ACC112 (cell line): ENCODE results near the gene KIAA1549.

Experiments
- H2AFZ ChIP-seq: fragments of 200-600 bp; sonication (generic); one replicate; pipeline ENCODE4 v1.6.0; 2017; ENCODE audit warnings: antibody characterized with exemption, low read length; ENCODE audit not compliant: unreplicated experiment
- H3K27ac ChIP-seq: fragments of 200-600 bp; sonication (generic); 2 replicates; pipeline ENCODE4 v1.5.1; 2014; ENCODE audit warnings: low read depth, mild to moderate bottlenecking, antibody characterized with exemption, low read length, moderate library complexity
- H3K27me3 ChIP-seq: fragments of 200-600 bp; sonication (generic); 2 replicates; pipeline ENCODE4 v1.6.1; 2014; ENCODE audit warnings: mild to moderate bottlenecking, antibody characterized with exemption, low read length, moderate library complexity, mixed read lengths; ENCODE audit not compliant: insufficient read depth
- H3K36me3 ChIP-seq: fragments of 200-600 bp; sonication (generic); 2 replicates; pipeline ENCODE4 v1.6.1; 2016; ENCODE audit warnings: mild to moderate bottlenecking, antibody characterized with exemption, low read length, moderate library complexity, mixed read lengths; ENCODE audit not compliant: insufficient read depth
- H3K4me1 ChIP-seq: fragments of 200-600 bp; sonication (generic); one replicate; pipeline ENCODE4 v1.6.1; 2016; ENCODE audit warnings: low read length, mixed read lengths; ENCODE audit not compliant: insufficient read depth, unreplicated experiment, control insufficient read depth
- H3K4me3 ChIP-seq: fragments of 200-600 bp; sonication (generic); 2 replicates; pipeline ENCODE4 v1.5.1; 2014; ENCODE audit warnings: mild to moderate bottlenecking, low read depth, low read length
- H3K79me2 ChIP-seq: fragments of 200-600 bp; sonication (generic); one replicate; pipeline ENCODE4 v1.6.0; 2016; ENCODE audit warnings: low read length; ENCODE audit not compliant: control insufficient read depth, unreplicated experiment, insufficient read depth

The KIAA1549 gene

DNA sequence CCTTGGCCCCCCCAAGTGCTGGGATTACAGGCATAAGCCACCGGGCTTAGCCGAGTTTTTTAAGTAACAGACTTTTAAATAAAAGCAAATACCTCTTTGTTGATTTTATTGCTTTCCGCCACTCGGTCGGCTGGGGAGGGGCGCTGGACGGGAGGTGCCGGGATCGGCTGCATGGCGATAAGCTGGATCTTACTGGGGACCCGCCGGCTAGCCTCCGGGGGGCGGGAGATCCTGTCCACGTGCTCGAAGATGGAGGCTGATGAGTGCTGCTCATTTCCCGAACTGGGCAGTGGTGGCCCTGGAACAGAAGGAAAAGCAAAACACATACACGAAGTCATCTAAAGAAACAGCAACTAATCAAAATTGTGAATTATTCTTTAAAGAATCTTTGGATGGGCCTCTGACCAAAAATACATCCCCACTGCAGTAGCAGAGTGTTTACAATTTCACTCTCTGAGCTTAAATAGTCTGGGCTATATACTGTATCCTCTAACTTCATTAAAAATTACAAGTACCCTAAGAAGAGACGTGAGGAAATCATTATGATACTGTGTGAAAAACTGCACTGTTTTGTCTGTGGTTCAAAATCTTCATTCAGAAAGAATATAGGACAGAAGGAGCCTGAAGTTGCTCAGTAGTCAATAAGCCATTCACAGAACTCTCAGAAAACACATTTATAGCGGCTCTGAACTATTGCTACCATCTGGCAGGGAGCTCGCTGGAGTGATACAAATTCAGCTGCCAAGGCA is 110.0 kb downstream of the KIAA1549 start:
- Histone ChIP-seq H3K4me1 (peaks cover 8% of the 10 kb centered on the region), H3K27me3 (no peaks in the 10 kb centered on the region), H3K79me2 (no peaks in the 10 kb centered on the region), H3K27ac (no peak overlapping the region), H2AFZ (no peak overlapping the region), H3K36me3 (no peaks in the 10 kb centered on the region), H3K4me3 (no peak overlapping the region)

DNA sequence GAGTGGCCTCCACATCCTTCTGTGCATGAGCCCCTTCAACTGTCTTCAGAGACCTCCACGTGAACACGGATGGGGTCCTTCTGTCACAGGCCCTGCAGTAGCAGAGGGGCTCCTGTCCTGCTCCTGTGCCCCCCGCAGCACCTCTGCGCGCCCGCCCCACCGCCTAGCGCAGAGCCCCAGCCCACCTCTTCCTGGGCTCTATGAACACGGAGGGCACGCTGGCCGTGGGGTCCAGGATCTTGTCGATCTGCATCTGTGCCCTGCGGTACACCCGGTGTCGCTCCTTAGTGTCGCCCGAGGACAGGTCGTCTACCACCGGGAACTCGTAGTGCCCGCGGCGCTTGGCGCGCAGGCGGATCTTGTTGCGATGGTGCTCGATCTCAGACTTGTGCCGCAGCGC is 111.8 kb downstream of the KIAA1549 start:
- H2AFZ ChIP-seq: no peak overlapping the region
- peaks cover 6% of the 10 kb centered on the region for H3K4me1 ChIP-seq
- H3K27ac ChIP-seq: no peak overlapping the region
- H3K79me2 ChIP-seq: no peaks in the 10 kb centered on the region
- H3K36me3 ChIP-seq: no peaks in the 10 kb centered on the region
- no peaks in the 10 kb centered on the region for H3K27me3 ChIP-seq
- H3K4me3 ChIP-seq: no peak overlapping the region

DNA sequence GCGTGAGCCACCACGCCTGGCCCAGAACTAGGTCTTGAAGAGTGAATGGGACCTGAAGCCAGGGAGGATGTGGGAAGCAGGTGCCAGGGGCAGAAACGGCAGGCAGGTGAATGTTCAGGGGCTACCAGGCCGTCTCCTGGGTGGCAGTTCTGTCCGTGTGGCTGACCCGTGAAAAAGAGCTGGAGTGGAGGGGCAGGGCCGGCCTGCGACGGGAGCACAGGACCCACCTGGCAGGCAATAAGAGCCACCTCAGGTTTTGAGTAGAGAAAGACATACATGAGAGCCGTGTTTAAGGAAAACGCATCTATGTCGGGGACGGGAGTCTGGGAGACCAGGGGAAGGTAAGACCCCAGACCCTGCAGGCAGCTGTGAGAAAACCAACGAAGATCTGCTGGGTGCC is 112.5 kb downstream of the KIAA1549 start:
- H2AFZ ChIP-seq: no peak overlapping the region
- peaks cover 9% of the 10 kb centered on the region for H3K4me1 ChIP-seq
- H3K27ac ChIP-seq: no peak overlapping the region
- H3K27me3 ChIP-seq: no peaks in the 10 kb centered on the region
- no peak overlapping the region for H3K4me3 ChIP-seq
- H3K79me2 ChIP-seq: no peaks in the 10 kb centered on the region
- H3K36me3 ChIP-seq: no peaks in the 10 kb centered on the region

DNA sequence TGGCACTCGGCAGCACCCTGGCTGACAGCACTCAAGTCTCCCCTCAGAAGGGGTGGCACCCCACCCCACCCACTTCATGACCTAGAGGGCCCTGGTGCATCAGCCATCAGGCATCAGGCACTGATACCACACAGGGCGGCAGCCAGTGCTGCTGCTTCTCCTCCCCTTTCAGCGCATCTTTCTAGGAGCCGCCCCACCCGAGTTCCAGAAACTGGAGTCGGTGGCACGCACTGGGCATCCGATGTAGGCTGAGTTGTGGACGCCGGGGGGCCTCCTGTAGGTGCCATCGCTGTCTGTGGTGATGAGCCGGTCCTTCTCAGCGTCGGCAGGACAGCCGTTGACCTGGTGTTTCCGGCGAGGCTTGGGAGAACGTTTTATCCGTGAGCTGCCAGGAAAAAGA is 113.4 kb downstream of the KIAA1549 start:
- Histone ChIP-seq H3K4me1 (peaks cover 6% of the 10 kb centered on the region), H3K36me3 (no peaks in the 10 kb centered on the region), H3K79me2 (no peaks in the 10 kb centered on the region), H2AFZ (no peak overlapping the region), H3K27me3 (no peaks in the 10 kb centered on the region), H3K4me3 (no peak overlapping the region), H3K27ac (no peak overlapping the region)

DNA sequence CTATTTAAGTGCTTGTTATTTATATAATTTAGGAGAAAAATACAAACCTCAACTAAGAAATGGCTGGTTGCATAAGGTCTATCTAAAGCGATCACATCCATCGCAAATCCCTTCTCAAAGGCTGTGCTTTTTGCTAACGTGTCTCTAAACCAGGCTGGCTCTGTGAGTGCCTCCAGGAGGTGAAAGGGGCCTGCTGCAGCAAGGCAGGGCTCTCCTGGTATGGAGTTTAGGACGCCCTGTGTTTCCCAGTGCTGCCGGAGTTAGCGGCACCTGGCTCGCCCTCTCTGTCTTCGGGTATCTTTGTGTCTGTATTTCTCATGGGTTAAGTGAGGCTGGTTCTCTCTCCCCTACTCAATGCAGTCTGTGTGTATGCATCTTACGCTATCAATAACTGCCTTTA is 114.8 kb downstream of the KIAA1549 start:
- no peaks in the 10 kb centered on the region for H3K79me2 ChIP-seq
- peaks cover 5% of the 10 kb centered on the region for H3K4me1 ChIP-seq
- no peak overlapping the region for H3K27ac ChIP-seq
- H3K4me3 ChIP-seq: no peak overlapping the region
- H3K36me3 ChIP-seq: no peaks in the 10 kb centered on the region
- no peaks in the 10 kb centered on the region for H3K27me3 ChIP-seq
- H2AFZ ChIP-seq: no peak overlapping the region

DNA sequence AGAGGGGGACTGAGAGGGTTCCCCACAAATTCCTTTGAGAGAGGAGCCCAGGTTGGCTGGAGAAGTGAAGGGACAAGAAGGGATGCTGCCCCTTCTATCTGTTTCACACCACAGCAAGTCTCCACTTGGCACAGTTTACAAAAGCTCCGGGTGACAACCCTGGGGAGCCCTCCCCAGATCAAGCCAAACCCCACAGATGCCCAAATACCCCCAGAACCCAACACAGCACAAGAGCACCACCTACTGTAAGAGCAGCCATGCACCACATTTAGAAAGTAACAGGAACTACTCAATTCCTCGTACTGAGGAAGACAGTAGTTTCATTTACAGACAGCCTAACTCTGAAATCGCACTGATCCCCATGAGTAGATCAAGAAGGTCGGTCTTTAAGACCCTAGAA is 115.3 kb downstream of the KIAA1549 start:
- H3K36me3 ChIP-seq: no peaks in the 10 kb centered on the region; the same call in 1 of the 2 replicates
- no peaks in the 10 kb centered on the region for H3K27me3 ChIP-seq
- H3K4me3 ChIP-seq: no peak overlapping the region
- no peaks in the 10 kb centered on the region for H3K79me2 ChIP-seq
- H3K27ac ChIP-seq: no peak overlapping the region
- H2AFZ ChIP-seq: no peak overlapping the region
- peaks cover 5% of the 10 kb centered on the region for H3K4me1 ChIP-seq

DNA sequence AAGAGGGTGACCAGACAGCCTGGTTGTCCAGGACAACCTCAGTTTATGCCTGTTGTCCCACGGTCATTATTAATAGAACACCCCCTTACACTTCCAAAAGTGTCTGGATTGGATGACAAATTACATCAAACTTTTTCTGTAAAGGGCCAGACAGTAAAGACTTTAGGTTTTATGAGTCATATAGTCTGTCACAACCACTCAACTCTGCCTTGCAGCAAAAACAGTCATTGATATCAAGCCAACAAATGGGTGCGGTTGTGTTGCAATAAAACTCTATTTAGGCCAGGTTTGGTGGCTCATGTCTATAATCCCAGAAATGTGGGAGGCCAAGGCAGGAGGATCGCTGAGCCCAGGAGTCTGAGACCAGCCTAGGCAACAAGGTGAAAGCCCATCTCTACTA is 116.5 kb downstream of the KIAA1549 start:
- Histone ChIP-seq H3K79me2 (no peaks in the 10 kb centered on the region), H3K36me3 (no peaks in the 10 kb centered on the region; the same call in 1 of the 2 replicates), H3K27me3 (no peaks in the 10 kb centered on the region), H3K4me1 (peaks cover 5% of the 10 kb centered on the region), H3K27ac (no peak overlapping the region), H2AFZ (no peak overlapping the region), H3K4me3 (no peak overlapping the region)

DNA sequence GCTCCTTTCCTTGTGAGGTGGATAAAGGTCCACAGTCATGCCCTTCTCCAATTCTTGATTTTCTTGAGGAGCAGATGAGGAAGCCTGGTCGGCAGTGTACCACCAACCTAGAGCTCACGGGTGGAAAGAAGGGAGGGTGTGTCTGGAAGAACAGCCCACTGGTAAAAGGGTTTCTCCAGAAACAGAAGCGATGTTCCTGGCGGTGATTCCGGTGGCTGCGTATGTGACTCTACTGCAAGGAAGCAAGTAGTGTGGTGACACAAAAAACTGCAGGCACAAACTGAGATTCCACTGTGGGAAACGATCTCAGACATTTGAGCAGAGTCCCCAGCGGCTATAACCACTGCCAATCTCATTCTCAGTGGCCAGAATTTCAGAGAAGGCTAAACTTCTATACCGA is 117.3 kb downstream of the KIAA1549 start:
- no peak overlapping the region for H2AFZ ChIP-seq
- no peaks in the 10 kb centered on the region for H3K79me2 ChIP-seq
- peaks cover 5% of the 10 kb centered on the region for H3K4me1 ChIP-seq
- no peak overlapping the region for H3K4me3 ChIP-seq
- H3K27ac ChIP-seq: no peak overlapping the region
- H3K27me3 ChIP-seq: no peaks in the 10 kb centered on the region
- no peaks in the 10 kb centered on the region; the same call in 1 of the 2 replicates for H3K36me3 ChIP-seq

DNA sequence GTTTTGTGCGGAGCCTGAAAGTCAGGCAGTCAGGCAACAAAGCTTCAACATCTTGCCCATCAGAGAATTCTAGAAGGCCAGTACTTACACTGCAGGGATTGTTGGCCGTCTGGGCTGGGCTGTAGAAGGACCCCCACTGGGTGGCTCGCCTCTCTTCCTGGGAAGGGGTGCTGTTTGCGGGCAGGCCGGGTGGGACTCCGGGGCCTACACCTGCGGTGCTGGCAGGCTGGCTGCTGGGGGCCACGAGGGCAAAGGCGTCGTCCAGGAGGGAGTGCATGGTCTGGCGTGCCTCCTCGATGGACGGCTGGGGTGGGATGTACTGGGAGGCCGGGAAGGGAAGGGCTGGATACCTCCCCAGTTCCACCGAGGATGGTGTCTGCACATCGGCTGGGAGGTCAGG is 120.1 kb downstream of the KIAA1549 start:
- Histone ChIP-seq H3K27ac (no peak overlapping the region), H3K27me3 (no peaks in the 10 kb centered on the region), H3K4me3 (no peak overlapping the region), H3K4me1 (peaks cover 5% of the 10 kb centered on the region), H3K79me2 (no peaks in the 10 kb centered on the region), H3K36me3 (peaks cover 2% of the 10 kb centered on the region), H2AFZ (no peak overlapping the region)

DNA sequence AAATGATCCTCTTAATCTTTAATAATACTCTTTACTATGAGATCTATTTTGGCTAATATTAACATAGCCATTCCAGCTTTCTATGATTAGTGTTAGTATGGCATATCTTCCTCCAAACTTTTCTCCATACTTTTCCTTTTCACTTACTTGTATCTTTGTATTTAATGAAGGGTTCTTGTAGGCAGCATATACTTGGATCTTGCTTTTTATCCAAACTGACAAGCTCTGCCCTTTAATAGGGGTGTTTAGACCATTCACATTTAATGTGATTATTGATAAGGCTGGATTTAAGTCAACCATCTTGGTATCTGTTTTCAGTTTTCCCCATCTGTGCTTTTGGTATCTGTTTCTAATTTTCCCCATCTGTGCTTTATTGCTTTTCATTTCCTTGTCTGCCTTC is 123.5 kb downstream of the KIAA1549 start:
- Histone ChIP-seq H3K79me2 (no peaks in the 10 kb centered on the region), H3K27ac (no peak overlapping the region), H3K4me1 (no peaks in the 10 kb centered on the region), H2AFZ (no peak overlapping the region), H3K27me3 (no peaks in the 10 kb centered on the region), H3K4me3 (no peak overlapping the region), H3K36me3 (peaks cover 2% of the 10 kb centered on the region)

DNA sequence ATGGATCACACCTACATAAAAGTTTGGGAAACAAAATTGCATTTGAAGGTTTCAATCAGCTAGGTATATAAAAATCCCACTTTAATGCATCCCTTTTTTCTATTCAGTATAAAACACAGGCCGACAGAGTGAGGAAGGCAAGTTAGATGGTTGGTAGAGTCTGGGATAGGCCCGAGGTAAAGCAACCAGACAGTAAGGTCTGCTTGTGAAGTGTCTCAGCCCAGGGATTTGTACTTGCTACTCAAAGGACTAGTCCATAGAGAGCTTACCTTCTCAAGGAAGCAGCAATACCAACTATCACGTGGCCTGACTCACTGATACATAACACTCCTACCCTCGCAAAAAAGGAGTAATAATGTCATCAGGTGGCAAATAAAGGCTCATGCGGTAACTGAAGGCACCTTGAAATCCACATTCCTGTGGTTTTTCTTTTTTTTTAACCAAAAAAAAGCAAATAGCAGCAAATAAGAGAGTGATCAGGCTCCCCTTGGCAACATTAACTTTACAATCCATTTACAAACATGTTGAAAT is 127.0 kb downstream of the KIAA1549 start:
- no peak overlapping the region for H2AFZ ChIP-seq
- no peaks in the 10 kb centered on the region for H3K27me3 ChIP-seq
- H3K79me2 ChIP-seq: no peaks in the 10 kb centered on the region
- H3K4me1 ChIP-seq: no peaks in the 10 kb centered on the region
- H3K27ac ChIP-seq: no peak overlapping the region
- peaks cover 2% of the 10 kb centered on the region; the same call in 1 of the 2 replicates for H3K36me3 ChIP-seq
- H3K4me3 ChIP-seq: no peak overlapping the region
